Skeletal muscle satellite cell (primary cell): ENCODE results near the gene MICAL3.

ENCODE experiments used
- H3K27me3 ChIP-seq: 2 replicates; pipeline ENCODE4 v1.7.0; 2013; ENCODE audit warnings: low read length; ENCODE audit not compliant: control insufficient read depth, insufficient read depth
- H3K36me3 ChIP-seq: 2 replicates; pipeline ENCODE4 v1.7.0; 2013; ENCODE audit warnings: mild to moderate bottlenecking, control low read depth, low read length; ENCODE audit not compliant: insufficient read depth
- H3K4me1 ChIP-seq: 2 replicates; pipeline ENCODE4 v1.7.0; 2013; ENCODE audit warnings: low read length; ENCODE audit not compliant: control insufficient read depth, insufficient read depth
- H3K4me2 ChIP-seq: 2 replicates; pipeline ENCODE4 v1.7.0; 2013; ENCODE audit warnings: mild to moderate bottlenecking, low read length
- H3K4me3 ChIP-seq: 2 replicates; pipeline ENCODE4 v1.7.0; 2013; ENCODE audit warnings: low read length
- H3K9ac ChIP-seq: 2 replicates; pipeline ENCODE4 v1.7.0; 2013; ENCODE audit warnings: mild to moderate bottlenecking, low read depth, low read length, moderate library complexity
- H3K9me3 ChIP-seq: replicated peaks from 2 replicates; pipeline ENCODE4 v1.7.0; 2013; ENCODE audit warnings: mild to moderate bottlenecking, control low read depth, low read length

MICAL3 gene

DNA sequence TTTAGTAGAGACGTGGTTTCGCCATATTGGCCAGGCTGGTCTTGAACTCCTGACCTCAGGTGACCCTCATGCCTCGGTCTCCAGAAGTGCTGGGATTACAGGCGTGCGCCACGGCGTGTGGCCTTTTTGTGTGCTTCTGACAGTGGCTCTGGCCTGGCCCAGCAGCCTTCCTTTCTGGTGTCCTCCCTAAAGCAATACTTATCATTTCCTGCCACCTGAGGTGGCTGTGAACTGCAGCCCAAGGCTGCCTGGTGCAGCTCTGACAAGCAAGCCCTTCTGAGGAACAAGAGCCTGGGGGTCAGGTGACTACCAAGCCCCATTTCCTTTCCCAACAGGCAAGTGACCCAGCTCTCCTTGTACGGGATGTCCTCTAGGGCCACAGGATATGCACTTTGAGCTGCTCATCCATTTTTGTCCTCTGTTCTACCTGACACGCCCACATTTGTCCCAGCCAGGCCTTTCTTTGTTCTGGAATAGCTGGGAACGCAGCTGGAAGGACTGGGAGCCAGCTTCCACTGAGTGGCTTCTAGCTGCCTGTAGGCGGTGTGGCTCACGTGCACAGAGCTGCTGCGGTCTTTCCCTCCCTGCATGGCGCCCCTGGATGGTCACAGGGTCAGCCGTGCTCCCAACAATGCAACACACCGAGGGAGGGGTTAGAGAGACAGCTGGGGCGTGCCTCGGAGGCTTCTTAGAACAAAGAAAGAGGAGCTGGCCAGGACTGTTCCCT, 237.8 kb downstream of the MICAL3 start:
- Histone ChIP-seq H3K9ac (no peak overlapping the region), H3K4me2 (peak overlapping the region; percentile 21)

DNA sequence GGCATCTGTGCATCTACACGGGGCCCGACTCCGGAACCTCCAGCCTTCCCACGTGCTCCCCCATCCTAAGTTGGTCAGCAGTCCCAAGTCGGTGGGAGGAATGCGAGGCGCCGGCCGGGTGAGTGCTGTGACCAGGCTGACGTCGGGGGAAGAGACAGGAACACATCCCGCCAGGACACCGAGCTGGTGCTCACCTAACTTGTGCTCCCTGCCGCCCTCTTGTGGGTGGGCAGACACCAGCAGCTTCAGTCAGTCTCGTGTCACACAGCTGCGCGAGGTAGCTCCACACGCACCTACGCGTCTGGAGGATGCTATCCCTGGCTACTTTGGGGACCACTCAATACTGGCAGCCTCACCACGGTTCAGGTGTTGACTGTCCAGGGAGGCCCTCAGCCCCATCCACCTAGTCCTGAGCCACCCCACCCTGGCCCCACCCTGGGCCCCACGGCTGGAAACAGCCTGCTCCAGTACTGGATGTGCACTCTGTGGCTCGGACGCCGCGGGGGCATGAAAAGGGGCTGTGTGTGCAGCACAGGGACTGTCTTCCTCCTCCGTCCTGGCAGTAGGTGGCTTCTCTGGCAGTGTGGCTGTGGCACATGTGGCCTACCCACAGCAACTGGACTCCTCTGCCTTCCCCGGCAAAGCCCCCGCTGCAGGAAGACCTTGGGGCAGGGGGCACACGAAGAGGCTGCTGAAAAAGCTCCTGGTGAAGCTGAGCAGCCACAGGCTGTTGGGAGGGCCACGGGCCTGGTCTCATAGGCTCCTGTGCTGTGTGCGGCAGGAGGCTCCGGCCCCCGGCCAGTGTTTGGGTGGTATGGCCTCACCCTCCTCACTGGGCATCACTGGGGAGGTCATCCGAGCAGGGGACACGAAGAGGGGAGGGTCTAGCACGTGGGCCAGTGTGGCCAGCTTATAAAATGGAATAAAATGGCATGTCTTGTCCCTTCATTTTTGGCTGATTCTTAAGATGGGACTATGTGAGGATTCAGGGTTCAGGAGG, 238.9 kb downstream of the MICAL3 start:
- peaks cover 10% of the 10 kb centered on the region for H3K36me3 ChIP-seq
- no peaks in the 10 kb centered on the region for H3K9me3 ChIP-seq
- H3K4me3 ChIP-seq, result no peak overlapping the region
- H3K4me1 ChIP-seq, result peaks cover 34% of the 10 kb centered on the region
- H3K4me2 ChIP-seq, result no peak overlapping the region
- no peak overlapping the region for H3K9ac ChIP-seq
- H3K27me3 ChIP-seq, result no peaks in the 10 kb centered on the region

More for the DNA sequence above, 237.8 kb downstream of the MICAL3 start:
- Histone ChIP-seq H3K36me3 (peaks cover 10% of the 10 kb centered on the region), H3K27me3 (no peaks in the 10 kb centered on the region), H3K4me1 (peaks cover 26% of the 10 kb centered on the region), H3K9me3 (no peaks in the 10 kb centered on the region), H3K4me3 (no peak overlapping the region)

DNA sequence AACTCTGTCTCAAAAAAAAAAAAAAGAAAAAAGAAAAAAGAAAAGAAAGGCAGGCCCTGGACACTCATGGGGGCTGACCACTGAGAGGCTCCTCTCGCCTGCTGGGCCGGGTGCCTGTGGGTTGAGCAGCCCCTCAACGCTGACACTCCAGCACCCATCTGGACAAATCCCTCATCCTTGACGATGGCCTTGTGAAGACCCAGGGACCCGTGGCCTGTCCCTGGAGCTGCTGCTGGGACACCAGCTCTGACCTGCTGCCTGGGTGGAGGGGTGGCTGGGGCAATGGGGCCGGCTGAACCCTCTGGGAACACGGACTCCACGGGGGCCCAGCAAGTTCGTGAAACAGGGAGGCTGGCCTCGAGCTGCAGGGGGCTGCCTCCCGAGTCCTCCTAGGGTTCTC, 239.6 kb downstream of the MICAL3 start:
- H3K4me2 ChIP-seq, result no peak overlapping the region
- no peak overlapping the region for H3K9ac ChIP-seq
- H3K9me3 ChIP-seq, result no peaks in the 10 kb centered on the region
- H3K27me3 ChIP-seq, result no peaks in the 10 kb centered on the region
- H3K4me1 ChIP-seq, result peaks cover 34% of the 10 kb centered on the region
- no peak overlapping the region for H3K4me3 ChIP-seq
- peaks cover 6% of the 10 kb centered on the region for H3K36me3 ChIP-seq

DNA sequence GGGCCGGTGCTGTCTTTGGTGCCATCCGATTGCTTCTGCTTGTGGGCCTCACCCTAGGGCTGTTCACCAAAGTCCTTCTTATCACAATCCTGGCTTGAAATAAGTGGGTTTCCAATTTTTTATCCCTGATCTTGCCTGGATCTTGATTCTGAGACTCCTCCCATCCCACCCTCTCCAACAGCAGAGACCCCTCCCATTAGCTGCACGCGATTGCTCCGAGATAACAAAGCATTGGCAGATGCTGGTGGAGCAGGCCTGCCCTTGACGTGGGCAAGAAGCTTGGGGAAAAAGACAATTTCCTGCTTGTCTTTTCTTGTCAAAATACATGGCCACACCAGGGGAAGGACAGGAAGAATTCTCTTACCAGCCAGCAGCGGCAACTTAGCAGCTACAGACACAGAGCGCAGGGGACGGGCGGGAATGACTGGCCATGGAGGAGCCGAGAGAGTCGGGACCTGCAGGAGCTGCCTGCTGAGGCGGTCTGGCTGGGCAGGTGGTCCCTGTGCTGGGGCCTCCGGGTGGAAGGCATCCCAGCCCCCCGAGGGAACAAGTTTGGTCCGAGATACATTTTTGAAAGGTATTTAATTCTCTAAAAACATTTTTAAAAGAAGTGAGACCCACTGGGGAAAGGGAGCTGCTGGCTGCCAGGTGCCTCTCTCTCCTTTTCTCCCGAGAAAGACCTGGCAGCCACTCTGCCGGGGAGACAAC, 240.4 kb downstream of the MICAL3 start:
- peaks cover 6% of the 10 kb centered on the region for H3K36me3 ChIP-seq
- H3K4me1 ChIP-seq, result peaks cover 34% of the 10 kb centered on the region
- no peaks in the 10 kb centered on the region for H3K9me3 ChIP-seq
- no peak overlapping the region for H3K4me2 ChIP-seq
- H3K9ac ChIP-seq, result no peak overlapping the region
- no peaks in the 10 kb centered on the region for H3K27me3 ChIP-seq
- no peak overlapping the region for H3K4me3 ChIP-seq

DNA sequence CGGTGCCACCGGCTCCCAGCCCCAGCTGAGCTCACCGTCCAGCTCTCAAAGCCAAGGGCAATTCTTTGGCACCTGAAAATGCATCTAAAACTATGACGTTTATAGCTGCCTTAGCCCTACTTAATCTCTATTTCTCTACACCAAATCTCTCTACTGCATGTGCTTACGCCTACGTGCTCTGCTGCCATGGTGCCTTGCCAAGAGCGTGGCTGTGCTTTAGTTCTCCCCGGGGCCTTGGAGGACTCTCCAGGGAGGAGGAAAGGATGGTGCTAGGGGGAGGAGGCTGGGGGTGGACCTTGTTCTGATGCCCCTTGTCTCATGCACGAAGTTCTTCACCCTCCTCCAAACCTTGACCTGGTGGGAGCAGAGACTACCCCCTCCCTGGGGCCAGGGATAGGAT, 241.0 kb downstream of the MICAL3 start:
- Histone ChIP-seq H3K36me3 (peaks cover 2% of the 10 kb centered on the region), H3K9me3 (no peaks in the 10 kb centered on the region), H3K4me2 (no peak overlapping the region), H3K9ac (no peak overlapping the region), H3K4me1 (peaks cover 34% of the 10 kb centered on the region), H3K27me3 (no peaks in the 10 kb centered on the region), H3K4me3 (no peak overlapping the region)

DNA sequence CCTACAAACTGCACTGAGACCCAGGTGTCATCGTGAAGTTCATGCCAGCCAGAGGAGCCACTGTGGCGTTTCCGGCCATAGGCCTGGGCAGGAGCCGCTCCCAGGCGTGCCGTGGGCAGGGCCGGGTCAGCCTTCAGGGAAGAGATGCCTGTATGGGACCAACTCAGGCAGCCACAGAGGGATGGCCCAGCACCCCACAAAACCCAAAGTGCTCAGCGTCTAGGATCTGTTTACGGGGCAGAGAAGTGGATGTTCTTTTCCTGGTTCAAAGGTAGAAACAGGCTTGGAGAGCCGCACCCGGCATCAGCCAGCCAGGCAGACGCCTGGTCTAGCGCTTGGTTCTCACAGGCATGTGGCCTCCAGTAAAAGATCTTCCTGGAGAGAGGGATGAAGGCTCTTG, 241.7 kb downstream of the MICAL3 start:
- Histone ChIP-seq H3K4me3 (no peak overlapping the region), H3K4me2 (no peak overlapping the region), H3K9me3 (no peaks in the 10 kb centered on the region), H3K4me1 (peaks cover 34% of the 10 kb centered on the region), H3K9ac (no peak overlapping the region), H3K27me3 (no peaks in the 10 kb centered on the region), H3K36me3 (no peaks in the 10 kb centered on the region)

DNA sequence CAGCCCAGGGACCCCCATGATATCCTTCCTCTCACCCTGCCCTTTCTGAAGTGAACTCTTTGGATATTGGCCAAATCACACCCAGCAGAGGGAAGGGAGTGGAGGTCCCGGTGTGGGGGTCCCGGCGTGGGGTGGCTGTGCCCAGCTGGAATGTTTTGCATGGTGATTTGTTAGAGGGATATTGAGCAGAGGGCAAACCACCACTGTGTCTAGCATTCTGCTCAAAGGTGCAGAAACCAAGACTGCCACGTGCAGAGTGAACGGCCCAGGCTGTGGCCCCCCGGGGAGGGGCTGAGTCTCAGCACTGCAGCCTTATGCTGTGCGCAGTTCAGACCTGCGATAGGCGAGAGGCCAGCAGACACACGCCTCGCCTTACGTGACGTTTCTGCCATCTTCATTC, 242.2 kb downstream of the MICAL3 start:
- Histone ChIP-seq H3K9ac (peak overlapping the region; percentile 29), H3K4me3 (peak overlapping the region; percentile 19), H3K4me2 (peak overlapping the region; percentile 48), H3K27me3 (no peaks in the 10 kb centered on the region), H3K4me1 (peaks cover 30% of the 10 kb centered on the region), H3K36me3 (no peaks in the 10 kb centered on the region), H3K9me3 (no peaks in the 10 kb centered on the region)

DNA sequence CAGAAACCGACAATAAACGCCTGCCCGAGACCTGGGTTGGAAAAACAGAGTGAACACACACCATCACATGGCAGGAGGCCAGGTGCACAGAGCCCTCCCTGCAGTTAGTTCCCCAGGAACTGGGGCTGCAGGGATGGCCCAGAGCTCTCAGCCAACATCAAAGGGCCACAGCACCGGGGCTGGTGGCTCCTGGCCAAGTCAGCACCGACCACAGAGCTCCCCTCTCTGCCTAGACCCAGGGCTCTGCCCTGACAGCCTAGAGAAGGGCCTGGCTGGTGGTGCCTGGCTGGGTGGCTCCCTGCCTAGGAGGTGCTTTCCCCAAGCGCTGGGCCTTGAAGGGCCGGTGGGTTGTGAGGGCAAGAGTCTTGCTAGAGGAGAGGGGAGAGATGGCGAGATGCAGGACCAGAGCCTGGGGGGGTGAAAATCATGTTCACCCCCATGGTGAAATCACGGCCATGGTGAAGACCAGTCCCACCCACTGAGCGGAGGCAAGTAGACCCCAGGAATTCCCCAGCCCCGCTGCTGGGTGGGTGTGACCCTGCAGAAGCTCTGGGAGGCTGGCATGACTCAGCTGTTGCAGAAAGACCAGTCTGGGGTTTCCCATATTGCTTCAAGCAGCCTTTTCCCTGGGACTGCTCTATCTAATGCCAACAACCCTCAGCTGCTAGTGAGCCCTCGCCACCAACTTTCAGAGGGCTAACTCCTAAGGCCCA, 242.9 kb downstream of the MICAL3 start:
- Histone ChIP-seq H3K27me3 (no peaks in the 10 kb centered on the region), H3K4me1 (peaks cover 24% of the 10 kb centered on the region), H3K4me3 (peak overlapping the region; percentile 19), H3K9me3 (no peaks in the 10 kb centered on the region), H3K36me3 (no peaks in the 10 kb centered on the region), H3K4me2 (peak overlapping the region; percentile 48), H3K9ac (peak overlapping the region; percentile 29)

DNA sequence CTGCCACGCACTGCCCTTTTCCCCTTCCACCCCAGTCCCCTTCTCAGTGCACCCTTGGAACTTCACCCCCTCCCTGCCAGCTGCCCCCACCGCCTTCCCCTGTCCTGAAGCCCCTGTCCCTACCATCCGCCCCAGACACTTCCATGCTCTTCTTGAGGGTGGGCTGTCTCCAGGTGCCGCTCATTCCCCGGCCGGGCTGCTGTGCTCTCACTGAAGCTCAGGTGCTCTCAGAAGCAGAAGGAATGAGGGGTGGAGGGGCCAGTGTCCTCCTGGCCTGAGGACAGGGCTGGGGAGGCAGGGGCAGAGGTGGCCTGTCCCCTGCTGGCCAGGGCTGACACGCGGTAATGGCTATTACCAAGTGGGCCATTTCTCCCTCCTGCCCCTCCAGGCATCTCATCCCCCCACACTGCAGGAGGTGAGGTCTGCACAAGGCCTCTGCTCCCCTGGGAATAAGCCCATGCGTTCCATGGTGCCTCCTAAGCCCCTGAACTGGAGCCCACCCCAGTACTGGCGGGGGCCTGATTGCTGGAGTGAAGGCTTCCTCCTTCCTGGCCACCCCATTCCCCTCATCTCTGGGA, 243.5 kb downstream of the MICAL3 start:
- Histone ChIP-seq H3K9me3 (no peaks in the 10 kb centered on the region), H3K9ac (no peak overlapping the region), H3K27me3 (no peaks in the 10 kb centered on the region), H3K4me3 (no peak overlapping the region), H3K36me3 (no peaks in the 10 kb centered on the region), H3K4me1 (peaks cover 22% of the 10 kb centered on the region), H3K4me2 (peak overlapping the region; percentile 48)

DNA sequence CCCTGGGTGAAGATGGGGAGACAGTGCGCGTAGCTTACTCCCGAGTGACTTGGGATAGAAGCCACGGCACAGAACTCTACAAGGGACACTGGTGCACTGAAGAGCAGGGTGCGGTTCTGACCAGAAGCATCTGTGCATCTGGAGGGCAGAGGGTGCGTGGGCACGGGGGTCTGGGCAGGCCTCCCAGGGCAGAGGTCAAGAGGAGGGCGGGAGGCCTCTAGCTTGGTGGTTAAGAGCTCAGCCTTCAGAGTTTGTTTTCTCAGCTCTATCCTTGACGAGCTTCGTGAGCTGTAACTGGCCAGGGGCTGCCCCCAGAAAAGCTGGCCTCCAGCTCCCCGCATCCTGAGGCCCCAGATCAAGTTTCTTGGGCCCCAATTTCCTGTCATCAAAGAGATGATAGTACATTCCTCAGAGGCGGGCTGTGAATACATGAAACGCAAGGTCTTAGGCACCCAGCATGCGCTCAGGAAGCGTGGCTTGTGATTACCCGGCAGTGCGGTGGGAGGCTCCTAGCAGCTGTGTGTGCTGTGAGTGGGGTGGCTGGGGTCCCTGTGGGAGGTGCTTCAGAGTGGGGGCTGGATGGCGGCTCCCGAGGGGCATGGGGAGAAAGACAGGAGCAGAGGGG, 244.1 kb downstream of the MICAL3 start:
- Histone ChIP-seq H3K4me3 (no peak overlapping the region), H3K4me1 (peaks cover 22% of the 10 kb centered on the region), H3K9me3 (no peaks in the 10 kb centered on the region), H3K27me3 (no peaks in the 10 kb centered on the region), H3K4me2 (no peak overlapping the region), H3K9ac (no peak overlapping the region), H3K36me3 (no peaks in the 10 kb centered on the region)
